HG03103 (cell line): ENCODE results near the gene ZNF57.
A peak's percentile ranks its signal among the peaks of the same experiment; 100 is the strongest.
"Not testable (repeated sequence)": the region's sequence is repeated elsewhere in the genome, so short reads cannot be mapped to it uniquely, and the experiment has no call there.

Experiments
- ATAC-seq: cut with Tn5 transposase; IDR thresholded peaks from one replicate; pipeline ENCODE4 v1.9.1; 2021; ENCODE audit warnings: low read depth; ENCODE audit not compliant: unreplicated experiment

The ZNF57 gene

DNA sequence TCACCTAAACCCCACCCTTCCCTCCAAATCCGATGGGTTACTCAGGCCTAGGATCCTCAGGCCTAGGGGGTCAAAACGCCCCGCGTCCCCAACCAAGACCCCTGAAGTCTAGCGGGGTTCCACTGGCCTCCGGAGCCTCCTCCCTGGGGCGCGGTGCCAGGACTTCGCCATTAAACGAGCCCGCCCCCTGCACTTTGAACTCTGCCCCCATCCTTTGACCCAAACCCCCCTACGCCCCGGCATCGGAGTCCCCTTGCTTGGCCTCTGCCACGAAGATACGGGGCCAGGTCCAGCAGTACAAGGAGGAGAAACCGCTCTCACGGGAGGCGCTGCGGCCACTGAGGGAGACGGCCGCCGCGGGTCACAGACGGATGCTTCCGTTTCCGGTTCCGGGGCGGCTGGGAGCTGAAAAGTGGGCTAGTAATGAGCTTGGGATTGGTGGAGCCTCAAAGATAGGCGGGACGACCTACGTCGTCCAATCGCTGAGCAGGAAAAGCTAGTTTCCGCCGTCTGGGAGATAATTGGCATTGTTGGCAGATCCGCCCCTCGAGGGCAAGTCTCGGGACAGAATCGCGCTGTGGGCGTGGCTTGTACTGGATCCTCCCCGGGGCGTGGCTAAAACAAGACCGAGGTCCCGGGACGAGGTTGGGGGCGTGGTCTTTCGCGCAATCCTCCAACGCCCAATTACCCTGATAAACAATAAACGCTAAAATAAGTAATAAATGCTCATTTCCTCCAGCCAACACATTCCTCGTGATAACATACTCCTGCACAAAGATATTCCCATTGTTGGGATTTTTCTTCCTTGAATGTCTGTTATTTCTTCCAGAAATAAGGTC, 49.8 kb downstream of the ZNF57 start:
- peak; percentile 80 for ATAC-seq

DNA sequence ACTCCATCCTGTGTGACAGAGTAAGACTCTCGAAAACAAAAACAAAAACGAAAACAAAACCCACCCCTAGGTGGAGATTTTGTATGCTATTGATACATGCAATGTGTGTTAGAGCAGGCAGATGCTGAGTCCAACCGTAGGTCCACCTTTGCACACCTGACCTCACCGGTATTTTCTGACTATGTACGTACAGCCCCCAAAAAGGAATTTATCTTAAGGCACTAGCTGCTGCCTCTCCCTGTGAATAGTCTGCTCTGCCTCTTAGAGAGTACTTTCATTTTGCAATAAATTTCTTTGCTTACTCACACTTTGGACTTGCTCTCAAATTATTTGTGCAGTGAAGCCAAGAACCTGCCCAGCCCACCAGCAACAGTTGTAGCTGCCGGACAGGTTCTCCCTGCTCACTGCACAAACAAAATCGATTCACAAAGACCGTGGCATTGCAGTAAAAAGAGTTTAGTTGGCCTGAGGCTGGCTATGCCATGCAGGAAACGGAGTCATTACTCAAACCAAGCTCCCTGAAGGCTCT, 52.3 kb downstream of the ZNF57 start:
- ATAC-seq = no peak

DNA sequence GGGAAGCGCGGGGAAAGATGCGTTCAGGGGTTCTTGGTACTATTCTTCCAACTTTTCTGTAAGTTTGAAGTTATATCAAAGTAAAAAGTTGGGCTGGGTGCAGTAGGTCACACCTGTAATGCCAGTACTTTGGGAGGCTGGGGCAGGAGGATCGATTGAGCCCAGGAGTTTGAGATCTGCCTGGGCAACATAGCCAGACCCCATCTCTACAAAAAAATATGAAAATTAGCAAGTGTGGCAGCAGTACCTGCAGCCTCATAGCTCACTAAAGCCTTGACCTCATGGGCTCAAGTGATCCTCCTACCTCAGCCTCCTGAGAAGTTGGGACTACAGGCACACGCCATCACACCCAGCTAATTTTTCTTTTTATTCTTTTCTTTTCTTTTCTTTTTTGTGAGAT, 56.4 kb downstream of the ZNF57 start:
- ATAC-seq = no peak

DNA sequence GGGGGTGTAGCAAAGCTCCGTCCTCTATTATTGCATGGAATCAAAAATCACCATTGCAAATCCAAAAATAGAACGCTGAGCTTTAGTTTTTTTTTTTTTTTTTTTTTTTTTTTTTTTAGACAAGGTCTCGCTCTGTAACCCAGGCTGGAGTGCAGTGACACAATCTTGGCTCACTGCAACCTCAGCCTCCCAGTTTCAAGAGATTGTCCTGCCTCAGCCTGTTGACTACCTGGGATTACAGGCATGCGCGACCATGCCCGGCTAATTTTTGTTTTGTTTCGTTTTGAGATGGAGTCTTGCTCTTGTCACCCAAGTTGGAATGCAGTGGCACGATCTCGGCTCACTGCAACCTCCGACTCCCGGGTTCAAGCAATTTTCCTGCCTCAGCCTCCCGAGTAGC, 59.4 kb downstream of the ZNF57 start:
- ATAC-seq = no peak

DNA sequence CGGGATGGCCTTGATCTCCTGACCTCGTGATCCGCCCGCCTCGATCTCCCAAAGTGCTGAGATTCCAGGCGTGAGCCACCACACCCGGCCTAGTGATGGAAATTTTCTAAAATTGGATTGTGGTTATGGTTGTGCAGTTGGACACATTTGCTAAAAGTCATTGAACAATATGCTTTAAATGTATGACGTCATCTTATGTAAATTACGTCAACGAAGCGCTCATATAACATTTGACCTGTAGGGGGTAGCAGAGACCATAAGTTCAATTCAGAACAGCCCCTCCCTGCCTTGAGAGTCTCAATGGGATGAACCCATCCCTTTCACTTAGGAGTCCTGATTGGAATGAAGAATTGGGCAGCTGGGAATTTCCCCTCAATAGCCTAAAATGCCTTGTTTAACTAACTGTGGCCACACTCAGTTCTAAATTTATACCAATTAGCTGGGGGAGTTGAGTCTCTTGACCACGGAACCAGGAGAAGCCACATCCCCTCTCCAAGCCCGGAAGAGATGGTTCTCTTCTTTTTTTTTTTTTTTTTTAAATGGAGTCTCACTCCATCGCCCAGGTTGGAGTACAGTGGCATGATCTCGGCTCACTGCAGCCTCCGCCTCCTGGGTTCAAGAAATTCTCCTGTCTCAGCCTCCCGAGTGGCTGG, 61.4 kb downstream of the ZNF57 start:
- no peak for ATAC-seq

GRCh38 chr19:2963122-2963521, 62.4 kb downstream of the ZNF57 start:
- ATAC-seq = no peak

GRCh38 chr19:2963631-2964030, 62.9 kb downstream of the ZNF57 start:
- ATAC-seq = not testable (repeated sequence)

GRCh38 chr19:2964874-2965273, 64.1 kb downstream of the ZNF57 start:
- no peak for ATAC-seq

GRCh38 chr19:2967972-2968371, 67.2 kb downstream of the ZNF57 start:
- ATAC-seq = no peak
